NCI-H345 treated with DMSO at 0.1 percent for 48 hours (cell line): ENCODE measurements around the gene GJD3.

Experiments
- DNase-seq: peaks from one replicate; lab custom pipeline; 2025; ENCODE audit not compliant: unreplicated experiment; lab: John Stamatoyannopoulos, UW

Gene GJD3

DNA sequence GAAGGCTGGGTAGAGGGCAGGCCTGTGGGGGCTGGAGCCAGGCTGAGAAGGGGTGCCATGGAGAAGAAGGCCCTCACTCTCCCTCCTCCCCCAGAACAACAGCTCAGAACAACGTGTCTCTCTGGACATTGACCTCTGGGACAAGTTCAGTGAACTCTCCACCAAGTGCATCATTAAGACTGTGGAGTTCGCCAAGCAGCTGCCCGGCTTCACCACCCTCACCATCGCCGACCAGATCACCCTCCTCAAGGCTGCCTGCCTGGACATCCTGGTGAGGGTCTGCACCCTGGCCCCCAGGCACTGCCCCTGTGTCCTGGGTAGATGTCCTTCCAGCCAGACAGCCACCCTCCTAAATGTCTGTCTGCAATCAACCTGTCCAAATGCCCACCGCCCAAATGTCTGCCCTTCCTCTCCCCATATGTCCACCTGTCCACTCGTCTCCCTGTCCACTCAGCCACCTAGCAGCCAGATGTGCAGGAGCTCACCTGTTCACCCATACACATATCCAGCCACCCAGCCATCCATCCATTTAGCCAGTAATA lies 12.2 kb downstream of the GJD3 start:
- no peak for DNase-seq

DNA sequence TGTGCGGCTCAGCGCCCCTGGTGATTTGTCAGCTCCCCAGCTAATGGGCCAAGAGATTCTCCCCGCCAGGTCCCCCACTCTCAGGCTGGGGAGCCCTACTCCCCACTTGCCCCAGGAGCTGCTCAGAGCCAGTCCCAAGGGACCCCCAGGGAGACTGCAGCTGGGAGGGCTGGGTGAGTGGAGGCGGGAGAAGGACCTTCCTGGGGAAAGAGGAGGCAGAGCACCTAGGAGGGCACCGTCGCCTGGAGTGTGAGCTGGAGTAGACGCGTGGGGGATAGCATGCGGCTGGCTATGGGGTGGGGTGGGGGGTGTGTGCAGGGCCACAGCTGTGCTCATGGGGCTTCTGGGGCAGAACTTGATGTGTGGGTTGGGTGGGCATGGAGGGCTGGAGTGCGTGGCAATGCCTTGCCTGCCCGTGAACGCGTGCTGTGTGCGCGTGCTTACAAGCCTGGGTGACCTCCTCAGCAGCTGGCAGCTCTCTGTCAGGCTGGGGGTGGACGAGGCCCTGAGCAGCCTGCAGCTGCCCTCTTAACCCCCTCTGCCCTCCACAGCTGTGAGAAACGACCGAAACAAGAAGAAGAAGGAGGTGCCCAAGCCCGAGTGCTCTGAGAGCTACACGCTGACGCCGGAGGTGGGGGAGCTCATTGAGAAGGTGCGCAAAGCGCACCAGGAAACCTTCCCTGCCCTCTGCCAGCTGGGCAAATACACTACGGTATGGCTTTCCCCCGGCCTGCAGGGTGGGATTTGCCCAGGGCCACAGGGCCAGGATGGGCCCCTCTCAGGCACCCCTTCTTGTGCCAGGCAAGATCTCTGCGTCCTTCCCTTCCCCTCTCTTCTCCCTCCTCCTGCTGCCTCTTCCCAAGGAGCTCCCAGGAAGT lies 12.9 kb downstream of the GJD3 start:
- no peak for DNase-seq

DNA sequence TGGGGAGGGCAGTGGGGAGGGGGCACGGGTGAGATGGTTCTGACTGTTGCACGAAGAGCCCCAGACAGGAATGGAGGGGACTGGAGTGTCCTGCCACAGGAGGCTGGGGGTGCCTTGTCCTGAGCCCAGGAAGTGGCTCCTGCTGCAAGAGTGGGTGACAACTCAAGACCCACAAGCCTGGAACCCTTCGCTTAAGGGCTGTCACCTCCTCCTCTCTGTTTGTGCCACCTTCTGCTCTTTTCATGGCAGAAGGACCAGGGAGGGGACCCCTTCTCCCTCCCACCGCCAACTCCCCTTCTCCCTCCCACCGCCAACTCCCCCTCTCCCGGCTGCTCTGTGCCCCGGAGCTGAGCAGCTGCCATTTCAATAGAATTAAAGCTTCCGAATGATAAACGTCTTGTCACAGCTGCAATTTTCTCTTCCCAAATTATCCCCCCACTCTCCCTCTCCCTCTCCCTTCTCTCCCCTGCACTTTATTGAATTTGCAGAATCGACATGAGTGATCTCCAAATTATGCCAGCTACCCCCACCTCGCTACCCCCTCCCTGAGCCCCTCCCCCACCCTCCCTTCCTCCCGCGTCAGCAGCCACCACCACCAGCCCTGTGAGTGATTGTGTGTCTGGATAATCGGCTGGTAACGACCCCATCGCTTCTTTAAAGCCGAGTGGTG lies 13.7 kb downstream of the GJD3 start:
- DNase-seq = no peak

DNA sequence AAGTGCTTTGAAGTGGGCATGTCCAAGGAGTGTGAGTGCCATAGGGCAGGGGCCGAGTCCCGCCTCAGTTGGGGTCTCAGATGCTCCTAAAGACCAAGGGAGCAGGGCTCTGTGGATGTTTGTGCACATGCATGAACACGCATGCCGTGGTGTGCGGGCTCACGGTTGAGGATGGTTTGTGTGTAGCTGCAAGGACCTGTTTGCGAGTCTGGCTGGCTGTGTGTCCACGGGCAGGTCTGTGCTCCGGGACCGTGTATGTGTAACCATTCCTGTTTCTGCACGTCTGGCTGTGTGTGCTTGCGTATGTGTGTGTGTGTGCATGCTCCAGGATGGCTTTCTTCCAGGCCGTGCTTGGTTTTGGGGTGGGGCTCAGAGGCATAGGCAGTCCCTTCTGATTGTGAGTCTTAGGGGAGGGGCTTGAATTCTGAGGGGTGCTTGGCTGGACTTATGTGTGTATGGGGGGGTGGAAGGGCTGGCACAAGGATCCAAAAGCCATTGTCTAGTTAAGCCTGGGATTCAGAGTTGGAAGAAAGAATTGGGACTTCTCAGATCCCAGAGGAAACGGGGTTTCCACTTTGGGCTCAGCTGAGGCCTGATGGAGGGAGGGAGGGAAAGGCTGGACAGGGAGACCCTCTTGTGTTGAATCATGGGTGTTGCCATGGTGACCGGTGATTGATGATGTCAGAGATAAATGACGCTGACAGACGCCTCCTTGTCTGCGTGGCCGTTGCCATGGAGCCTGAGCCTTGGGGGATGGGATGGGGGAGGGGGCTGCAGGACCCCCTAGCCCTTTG lies 14.4 kb downstream of the GJD3 start:
- no peak for DNase-seq

DNA sequence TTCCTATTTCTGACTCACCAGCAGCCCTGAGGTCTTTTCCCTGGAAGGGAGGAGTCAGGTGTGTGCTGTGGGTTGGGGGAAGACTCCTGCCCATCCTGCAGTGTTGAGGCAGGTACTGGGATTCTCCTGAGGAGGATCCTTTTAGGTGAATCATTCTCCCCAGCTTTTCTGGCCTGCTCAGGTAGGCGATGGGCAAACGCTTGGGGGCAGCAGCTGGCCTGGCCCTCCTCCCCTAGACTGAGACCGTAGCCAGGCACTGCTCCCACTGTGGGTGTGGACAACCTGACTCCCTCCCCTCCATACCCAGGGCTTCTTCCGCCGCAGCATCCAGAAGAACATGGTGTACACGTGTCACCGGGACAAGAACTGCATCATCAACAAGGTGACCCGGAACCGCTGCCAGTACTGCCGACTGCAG lies 15.1 kb downstream of the GJD3 start:
- no peak for DNase-seq

DNA sequence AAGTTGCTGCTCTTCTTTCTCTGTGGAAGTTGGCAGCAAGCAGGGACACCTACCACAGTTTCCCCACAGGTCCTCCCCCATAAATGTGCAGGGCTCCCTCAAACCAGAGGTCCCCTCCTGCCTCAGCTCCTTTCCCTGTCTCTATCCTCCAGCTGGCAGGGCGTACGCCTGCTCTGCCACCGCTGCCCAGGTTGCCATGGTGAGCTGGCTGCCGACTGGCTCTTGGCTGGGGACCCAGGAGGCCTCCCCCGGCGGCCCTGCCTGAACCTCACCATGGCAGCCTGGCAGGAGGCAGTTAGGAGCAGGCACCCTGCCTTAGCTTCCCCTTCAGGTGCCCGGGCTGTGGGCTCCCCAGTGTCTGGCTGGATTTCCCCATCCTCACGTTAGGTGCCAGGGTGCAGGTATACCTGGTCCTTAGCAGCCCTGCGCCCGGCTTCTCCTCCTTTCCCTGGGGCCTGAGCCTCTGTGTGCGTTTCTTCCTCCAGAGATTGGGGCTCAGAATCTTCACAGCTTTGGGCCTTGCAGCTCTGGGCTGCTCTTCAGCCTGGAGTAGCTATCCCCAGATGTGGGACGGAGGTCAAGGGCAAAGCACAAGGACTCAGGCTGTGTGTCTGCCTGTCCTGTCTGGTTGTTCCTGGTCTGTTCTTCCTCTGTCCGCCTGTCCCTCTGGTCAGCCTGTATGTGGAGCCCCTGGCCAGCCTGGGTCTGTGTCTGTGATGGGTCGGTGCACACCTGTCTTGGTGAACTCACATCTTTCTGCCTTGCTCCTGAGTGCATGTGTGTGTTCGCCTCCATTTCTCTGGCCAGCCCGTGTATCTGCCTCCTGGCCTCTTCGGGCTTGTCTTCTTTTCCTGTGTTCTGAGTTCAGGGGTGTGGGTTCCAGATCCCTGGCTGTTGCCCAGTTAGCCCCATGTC lies 15.7 kb downstream of the GJD3 start:
- DNase-seq = no peak

DNA sequence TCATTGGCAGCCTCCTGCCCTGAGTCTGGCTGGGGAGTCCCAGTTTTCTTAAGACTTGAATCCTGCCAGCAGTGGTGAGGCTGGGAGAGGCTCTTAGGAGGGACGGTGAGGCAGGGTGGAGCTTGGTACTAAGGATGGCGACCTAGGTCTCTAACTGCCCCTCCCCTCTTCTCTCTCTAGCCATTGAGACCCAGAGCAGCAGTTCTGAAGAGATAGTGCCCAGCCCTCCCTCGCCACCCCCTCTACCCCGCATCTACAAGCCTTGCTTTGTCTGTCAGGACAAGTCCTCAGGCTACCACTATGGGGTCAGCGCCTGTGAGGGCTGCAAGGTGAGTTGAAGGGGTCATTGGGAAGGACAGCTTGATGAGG lies 16.4 kb downstream of the GJD3 start:
- no peak for DNase-seq

DNA sequence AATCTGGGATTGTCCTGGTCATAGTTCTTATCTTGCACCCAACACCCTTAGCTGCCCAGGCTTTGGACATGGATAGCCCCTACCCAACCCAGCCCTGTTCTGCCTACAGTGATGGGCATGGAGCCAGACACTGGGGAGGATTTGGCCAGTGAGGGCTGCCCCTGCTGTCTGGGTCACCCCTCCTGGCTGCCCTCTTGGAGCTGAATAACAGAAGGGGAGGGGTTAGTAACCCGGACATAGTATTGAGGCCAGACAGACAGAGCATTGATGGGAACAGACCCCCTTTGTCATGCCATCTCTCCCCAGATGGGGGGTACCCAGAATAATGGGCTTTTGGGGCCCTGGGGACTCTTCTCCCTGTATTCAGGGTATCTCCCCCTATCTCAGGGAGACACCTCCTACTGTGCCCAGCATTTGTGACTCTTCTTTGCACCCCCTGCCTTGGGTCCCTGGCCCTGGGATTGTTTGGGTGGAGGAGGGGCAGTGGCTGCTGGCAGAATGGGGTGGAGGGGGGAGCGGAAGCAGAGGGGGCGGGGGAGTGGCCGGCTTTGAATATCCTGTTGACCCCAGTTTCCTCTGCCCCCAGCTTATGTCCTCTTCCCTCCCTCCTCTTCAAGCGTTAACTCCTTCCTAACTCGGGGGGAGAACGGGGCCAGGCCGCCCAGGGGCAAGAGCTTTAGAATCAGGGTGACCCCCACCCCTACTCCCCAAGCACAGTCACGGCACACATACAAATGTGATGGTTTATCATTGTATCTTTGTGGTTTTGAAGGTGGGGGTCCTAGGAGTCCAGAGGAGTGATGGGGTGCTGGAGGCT lies 17.0 kb downstream of the GJD3 start:
- no peak for DNase-seq

DNA sequence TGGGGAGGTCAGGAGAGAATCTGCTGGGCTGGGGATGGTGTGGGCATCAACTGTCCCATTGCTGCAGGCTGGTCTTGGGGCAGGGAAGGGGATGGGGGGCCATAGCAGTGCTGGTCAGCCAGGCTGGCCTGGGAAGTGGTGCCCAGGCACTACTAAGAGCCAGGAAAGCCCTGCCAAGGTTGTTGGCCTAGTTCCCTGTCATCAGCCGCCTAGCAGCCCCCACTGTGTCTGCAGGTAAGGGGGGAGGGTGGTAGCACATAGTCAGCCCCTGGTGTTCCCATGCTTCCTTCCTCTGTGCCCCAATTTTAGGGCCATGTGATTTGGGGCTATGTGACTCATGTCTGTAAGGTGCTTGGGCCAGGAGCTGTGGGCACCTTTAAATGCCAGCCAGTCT lies 17.8 kb downstream of the GJD3 start:
- no peak for DNase-seq

DNA sequence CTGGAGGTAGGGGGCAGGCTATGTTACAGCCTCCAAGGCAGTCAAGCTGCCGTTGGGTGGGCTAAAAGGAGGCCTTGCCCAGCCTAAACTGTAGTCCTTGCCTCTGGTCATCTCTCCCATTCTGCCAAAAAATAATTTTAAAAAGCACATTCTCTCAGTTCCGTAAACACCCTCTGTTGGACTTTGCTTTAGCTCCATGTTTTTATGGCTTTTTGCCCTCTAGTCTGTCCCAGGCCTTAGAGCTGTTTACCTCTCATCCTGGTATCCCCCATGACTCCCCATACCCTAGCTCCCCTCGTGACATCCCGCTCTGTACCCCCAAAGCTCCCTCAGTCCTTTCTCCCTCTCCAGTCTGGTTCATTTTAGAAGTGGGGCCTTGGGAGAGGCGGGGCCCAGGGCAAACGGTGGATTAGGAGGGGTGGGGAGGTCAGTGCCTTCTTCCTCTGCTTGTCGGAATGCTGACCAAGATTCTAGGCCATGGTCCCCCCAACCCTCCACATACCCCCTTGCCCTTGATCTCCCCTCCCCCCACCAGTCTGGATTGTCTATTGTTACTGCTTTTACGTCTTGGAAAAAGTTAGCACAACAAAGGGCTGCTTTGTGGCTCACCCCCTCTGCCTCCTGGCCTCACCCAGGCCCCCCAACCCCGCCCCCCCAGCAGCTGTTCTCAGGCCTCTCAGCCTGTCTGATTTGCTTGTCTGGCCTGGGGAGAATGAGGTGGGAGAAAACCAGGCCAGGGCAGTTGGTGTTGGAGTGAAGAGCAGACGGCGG lies 18.4 kb downstream of the GJD3 start:
- no peak for DNase-seq

DNA sequence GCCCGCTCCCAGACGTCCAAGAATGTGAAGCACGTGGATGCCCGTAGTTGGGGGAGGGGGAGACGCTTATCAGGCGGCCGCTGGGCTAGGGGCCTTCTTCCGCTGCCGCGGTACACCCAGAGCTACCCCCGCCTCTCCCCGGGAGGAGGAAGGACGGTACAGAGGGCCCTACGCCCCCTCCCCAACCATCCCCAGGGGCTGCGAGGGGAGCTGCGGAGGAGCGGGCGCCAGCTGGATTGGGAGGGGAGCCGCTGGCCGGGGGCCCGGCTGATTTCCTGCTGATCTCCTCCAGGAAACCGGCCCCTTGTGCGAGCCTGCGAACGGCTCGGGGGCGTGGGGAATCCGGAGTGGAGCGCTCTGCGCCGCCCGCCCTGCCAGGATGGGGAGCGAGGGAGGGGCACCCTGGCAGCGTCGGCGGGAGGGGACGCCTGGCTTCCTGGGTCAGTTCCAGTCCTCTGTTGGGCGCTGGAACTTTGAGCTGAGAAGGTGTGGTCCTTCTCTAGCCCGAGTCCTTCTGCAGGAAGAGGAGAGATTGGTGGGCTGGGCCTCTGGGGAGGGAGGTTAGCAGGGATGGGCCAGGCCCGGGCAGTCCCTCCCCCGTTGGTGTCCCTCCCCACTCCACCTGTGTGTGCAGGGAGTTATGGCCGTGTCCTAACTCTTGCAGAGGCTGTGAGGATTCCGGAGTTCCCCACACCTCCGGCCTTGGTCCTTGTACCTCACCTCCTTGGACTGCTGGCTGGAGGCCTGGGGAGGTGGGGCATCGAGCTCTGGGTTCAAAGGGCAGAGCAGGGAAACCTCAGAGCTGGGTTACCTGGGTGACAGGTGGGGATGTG lies 19.2 kb downstream of the GJD3 start:
- DNase-seq = no peak

DNA sequence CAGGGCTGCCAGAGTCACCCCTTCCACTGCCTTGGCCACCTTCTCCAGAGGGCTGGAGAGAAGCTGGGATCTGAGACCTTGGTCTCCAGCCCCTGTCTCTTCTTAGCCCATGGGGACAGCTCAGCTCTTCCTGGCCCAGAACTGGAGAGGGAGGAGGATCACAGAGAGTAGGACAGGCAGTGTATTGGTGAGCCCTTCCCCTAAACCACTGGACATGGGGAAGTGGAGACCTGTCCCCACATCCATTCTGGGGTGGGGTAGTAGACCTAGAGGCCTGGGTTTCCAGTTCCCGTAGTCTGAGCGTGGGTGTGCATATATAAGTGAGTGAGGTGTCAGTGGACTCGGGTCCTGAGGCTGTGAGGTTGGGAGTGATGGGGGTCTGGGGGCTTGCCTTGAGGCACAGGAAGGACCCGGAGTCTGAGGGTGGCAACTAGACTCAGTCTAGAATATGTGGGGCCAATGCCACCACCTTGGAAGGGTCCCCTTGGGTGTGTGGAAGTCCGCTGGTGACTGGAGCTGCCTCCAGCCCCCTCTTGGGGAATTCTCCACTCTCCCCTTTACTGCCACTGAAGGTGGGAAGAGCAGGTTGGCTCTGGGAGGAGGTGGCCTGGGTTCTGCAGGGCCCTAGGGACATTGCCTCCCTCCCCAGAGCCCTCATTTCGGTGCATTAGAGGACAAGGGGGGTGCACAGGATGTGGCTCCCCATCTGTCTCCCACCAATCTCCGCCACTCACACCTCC lies 19.9 kb downstream of the GJD3 start:
- no peak for DNase-seq

DNA sequence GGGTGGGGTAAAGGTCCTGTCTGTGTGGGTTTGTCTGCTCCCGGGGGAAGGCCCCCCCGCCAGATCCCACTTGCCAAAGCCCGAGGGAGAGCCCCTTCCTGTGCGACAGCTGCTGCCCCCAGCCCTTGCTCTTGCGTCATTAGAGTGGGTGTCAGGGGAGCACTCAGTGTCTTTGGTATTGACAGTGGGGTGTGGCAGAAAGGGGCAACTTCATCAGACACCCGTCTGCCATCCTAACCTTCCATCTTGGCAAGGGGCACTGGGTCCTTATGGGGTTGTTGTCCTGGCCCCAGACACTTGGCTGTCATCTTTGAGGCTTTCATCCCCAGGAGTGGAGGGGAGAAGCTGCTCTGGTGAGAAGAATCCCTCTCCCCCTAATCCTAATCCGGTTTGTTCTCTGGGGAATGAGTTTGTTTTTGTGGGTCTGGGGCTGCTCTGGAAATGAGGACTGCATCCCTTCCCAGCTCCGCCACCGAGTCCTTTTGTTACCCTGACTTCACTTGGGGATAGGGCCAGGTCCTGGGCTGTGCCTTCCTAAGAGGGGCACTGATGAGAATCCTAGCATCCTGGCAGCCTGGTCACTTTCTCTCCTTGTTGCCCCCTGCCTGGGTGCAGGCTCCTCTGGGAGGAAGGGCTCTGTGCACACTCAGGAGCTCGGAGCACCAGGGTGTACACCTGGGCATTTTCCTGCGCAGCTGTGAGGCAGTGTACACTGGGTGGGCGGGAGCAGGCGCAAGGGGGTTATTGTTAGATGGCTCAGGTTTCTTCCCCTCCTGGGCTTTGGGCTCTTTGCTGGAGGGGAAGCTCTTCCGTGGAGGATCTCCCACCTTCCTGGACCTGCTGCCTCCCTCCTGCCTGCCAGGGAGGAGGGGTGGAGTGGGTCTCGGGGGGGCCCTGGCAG lies 21.1 kb downstream of the GJD3 start:
- DNase-seq = no peak

DNA sequence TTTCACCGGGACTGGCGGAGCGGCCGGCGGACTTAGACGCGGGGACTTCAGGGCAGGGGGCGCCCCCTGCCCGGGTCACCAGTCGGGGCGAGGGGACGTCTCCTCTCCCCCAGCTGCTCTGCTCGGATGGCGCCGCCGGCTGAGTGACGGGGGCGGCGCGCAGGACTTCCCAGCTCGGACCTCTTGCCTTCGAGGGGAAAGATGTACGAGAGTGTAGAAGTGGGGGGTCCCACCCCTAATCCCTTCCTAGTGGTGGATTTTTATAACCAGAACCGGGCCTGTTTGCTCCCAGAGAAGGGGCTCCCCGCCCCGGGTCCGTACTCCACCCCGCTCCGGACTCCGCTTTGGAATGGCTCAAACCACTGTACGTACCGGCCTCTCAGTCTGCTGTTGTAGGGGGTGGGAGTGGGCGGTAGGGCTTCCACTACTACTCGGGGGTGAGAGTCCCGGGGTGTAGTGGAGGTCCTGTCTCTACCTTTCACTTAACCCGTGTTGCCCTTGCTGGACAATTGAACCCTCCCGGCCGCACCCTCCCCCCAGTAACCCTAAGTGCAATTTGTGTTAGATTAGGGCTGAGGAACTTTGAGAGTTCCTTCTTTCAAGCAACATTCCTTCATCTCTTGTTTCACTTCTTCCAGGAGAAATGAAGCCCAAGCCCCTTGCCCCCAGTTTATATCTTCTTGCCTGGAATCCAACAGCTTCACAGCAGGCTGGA lies 21.9 kb downstream of the GJD3 start:
- DNase-seq = no peak

DNA sequence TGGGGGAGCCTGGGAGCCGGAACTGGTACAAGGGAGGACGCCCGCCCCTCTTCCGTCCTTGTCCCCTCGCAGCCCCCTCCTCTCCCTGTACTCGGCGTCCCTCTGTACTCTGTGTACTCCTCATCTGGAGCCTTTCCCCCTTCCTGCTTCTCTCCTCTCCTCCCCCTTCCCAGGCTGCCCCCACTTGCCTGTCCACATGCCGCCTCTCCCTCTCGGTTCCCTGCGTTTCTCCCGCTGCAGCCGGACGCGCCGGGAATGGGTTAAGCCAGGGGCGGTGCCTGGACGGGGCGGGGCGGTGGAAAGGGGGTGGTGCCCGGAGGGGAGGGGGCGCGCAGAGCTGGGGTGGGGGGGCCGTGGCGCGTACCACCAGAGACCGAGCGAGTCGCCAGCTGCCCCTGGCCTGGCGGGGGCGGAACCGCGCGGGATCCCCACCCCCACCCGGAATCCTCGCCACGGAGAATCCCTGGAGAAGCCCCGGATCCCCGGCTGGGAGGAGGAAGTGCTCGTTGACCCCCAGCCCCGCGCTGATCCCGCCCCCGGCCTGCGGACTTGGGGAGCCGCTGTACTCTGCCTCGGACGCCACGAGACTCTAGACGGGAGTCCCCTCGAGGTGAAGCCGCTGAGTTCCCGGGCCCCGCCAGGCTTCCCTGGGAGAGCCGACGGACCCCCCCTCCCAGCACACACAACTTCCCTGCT lies 22.6 kb downstream of the GJD3 start:
- no peak for DNase-seq
